Stimulated activated CD4-positive, alpha-beta T cell treated with anti-CD3 and anti-CD28 coated beads, Interleukin-15, amount 100 ng/mL, for 24 hours (primary cell): ENCODE measurements around the gene AQP7.
"Not testable (repeated sequence)": the region's sequence is repeated elsewhere in the genome, so short reads cannot be mapped to it uniquely, and the experiment has no call there.

Experiments used
- DNase-seq: peaks from one replicate; pipeline ENCODE4 v3.0.0-alpha.2; 2020

Gene AQP7

DNA sequence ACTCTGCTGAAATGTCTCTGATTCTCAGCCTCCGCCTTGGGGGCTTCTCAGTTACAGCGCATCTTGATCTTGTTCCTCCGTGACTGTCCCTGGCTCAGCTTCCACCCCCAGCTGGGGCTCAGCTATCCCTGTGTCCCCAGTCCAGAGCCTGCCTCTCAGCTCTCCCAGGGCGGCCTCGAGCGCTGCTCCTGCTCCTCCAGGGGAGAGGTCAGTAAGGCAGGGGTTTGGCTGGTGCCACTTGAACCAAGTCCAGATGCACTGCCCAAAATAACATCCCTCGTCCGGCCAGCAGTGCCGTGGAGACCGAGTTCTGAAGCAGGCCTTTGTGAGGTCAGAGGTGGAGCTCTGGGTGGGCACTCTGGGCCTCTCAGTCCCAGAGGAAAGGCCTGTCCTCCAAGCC is at the start of gene AQP7:
AQP7 (minus strand) TSS at position 198 of the 400 bp plus-strand sequence. CDS start 1,306 bp downstream, outside the sequence.
- not testable (repeated sequence) for DNase-seq

GRCh38 chr9:33450621-33451146 is 48.3 kb upstream of the AQP7 start:
- DNase-seq = no peak

- DNase-seq = no peak
Observed at GRCh38 chr9:33449715-33450114, 47.3 kb upstream of the AQP7 start.

GRCh38 chr9:33447799-33448553 is 45.6 kb upstream of the AQP7 start:
- no peak for DNase-seq

- DNase-seq = peak; percentile 74
Observed at GRCh38 chr9:33446946-33447798, 44.8 kb upstream of the AQP7 start, which contains the start of gene AQP3. TSS of gene AQP3 (minus strand) at chr9:33447593. CDS start at chr9:33447530, 63 bp downstream.

GRCh38 chr9:33446240-33446945 is 44.0 kb upstream of the AQP7 start:
- peak; percentile 69 for DNase-seq

GRCh38 chr9:33445389-33446239 is 43.2 kb upstream of the AQP7 start:
- no peak for DNase-seq

- DNase-seq = no peak
Observed at GRCh38 chr9:33443464-33444154, 41.2 kb upstream of the AQP7 start.

DNA sequence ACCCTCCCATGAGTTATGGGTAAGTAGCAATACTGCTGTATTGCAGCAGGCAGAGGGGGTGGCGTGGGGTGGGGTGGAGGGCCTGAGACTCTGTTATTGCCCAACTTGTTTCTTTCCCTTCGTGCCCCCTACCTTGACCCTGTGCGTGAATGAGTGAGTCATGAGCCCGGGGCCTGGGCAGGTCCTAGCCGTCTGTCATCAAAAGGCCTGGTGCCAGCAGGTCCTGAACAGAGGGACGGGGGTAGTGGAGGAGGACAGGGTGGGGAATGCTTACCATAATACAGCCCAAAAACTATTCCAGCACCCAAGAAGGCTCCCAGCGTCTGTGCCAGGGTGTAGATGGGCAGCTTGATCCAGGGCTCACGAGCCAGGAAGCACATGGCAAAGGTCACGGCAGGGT is 40.7 kb upstream of the AQP7 start:
- no peak for DNase-seq

DNA sequence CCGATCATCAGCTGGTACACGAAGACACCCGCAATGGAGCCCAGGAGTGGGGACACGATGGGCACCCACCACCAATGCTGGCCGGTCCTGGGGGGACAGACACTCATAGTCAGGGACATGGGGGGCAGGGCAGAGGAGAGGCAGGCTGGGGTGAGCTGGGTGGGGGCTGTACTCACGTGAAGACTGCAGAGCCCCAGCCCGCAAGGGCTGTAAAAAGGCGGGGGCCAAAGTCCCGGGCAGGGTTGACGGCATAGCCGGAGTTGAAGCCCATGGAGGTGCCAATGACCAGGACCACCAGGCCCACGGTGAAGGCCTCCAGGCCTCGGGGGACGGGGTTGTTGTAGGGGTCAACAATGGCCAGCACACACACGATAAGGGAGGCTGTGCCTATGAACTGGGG is 39.8 kb upstream of the AQP7 start:
- DNase-seq = no peak

GRCh38 chr9:33440609-33441008 is 38.2 kb upstream of the AQP7 start:
- DNase-seq = no peak

DNA sequence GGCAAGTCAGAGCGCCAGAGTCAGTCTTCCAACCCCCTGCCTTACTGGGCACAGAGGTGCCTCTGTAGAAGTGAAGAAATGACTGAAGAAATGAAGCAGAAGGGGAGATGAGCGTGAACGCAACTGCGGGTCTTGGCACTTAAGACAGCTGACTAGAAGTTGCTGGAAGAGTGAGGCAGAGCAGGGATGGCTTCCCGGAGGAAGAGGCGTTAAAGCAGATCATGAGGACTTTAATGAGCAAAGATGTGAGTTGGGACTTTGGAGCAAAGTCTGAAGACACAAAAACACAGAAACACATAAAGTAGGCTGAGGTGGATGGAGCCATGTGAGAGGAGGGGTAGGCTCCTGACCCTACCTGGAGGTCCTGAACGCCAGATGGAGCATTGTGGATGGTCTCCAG is 37.8 kb upstream of the AQP7 start:
- no peak for DNase-seq

GRCh38 chr9:33439731-33440130 is 37.4 kb upstream of the AQP7 start:
- no peak for DNase-seq

- no peak for DNase-seq
Observed at GRCh38 chr9:33438926-33439680, 36.7 kb upstream of the AQP7 start.

DNA sequence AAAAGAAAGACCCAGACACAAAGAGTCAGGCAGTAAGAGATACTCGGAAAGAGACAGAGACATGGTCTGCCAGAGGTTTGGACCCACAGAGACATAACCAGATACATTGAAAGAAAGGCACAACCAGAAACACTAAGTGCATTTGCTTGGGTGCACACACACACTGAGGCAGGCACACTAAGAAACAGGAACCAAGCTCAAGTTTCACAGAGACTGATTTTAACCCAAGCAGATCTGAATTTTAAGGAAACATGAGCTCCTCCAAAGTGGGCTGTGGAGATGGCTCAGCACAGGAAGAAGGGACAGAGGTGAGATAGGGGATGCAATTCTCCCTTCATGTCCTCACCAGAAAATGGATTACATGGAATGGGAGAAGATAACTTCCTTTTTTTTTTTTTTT is 35.5 kb upstream of the AQP7 start:
- DNase-seq = no peak

DNA sequence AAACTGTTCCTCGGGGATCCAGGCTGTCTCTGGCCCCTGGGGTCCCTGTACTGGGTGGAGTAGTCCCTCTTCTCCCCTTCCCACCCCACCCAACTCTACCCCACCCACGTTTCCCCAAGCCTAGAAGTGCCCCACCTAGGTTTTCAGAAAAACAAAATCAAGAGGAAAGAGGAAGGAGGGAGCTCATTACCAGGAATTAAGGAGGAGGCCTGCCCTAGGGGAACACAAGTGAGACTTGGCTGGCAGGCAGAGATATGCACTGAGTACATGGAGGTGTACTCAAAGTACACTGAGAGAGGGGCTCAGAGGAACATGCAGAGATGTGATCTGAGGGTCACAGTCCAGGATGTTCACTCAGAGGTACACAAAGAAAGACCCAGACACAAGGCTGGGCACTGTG is 34.8 kb upstream of the AQP7 start:
- DNase-seq = no peak

DNA sequence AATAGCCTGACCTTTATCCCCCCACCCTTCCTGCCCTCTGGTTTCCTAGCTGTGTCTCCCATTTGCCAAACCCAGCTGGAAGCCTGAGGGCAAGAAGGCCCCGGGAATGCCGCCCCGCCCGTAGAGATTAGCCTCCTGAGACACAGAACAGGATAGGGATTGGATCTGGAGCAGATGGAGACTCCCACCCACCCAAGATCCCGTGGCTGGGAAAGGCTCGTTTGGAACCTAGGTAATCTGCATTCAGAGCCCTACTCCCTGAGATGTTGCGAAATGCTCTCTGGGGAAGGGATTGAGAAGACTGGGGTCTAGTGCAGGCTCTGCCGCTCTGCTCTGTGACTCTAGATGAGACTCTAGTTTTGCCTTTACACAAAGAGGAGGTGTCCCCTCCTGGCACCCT is 34.1 kb upstream of the AQP7 start:
- no peak for DNase-seq

DNA sequence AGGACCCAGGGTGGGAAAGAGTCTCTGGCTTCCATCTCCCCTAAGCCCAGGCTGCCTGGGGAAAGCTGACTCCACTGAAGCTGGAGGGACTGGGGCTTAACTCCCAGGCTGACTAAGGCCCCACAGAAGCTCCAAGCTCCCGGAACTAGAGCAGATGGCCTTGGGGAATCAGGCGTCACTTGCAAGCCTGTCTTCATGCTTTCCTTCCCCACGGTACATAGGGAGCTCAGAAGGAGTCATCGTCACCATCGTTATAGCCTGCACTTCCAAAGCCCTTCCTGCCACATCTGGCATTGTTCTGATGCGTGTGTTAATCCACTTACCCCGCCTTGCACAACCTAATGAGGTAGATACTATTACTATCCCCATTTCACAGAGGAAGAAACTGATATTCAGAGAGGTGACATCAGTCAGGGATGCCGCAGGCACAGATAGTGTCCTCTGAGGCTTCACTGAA is 33.5 kb upstream of the AQP7 start:
- DNase-seq = no peak

DNA sequence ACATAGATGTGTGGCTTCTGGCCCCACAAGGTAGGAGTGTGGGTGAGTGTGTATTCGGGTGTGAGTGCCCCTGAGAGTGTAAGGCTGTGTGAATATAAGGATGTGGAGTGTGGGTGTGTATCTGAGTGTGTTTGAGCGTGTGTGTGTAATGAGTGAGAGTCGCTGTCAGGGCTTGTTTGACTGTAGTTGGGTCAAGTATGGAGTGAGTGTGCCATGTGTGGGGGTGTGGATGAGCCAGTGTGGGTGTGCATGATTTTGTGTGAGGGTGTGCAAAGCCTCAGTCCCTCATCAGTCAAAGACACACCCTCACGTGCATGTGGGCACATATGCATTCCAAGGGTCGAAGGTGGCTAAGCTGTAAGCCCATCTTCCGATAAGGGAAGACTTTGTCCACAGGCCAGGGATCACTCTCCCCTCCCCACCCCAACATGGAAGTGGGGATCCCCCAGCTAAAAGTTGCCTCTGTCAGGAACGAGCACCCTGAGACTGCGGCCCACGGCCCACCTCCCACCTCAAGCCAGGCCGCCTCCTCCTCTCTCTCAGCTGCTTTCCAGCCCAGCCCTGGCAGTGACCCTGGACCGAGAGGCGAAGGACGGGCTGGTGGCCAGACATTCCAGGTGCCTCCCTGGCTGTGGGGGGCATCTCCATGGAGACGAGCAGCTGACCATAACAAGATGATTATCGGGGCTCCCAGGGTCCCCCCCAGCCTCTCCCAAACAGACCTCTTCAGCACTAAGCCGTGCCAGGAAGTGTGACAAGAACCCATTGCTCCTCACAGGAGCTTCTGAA is 32.1 kb upstream of the AQP7 start:
- no peak for DNase-seq

DNA sequence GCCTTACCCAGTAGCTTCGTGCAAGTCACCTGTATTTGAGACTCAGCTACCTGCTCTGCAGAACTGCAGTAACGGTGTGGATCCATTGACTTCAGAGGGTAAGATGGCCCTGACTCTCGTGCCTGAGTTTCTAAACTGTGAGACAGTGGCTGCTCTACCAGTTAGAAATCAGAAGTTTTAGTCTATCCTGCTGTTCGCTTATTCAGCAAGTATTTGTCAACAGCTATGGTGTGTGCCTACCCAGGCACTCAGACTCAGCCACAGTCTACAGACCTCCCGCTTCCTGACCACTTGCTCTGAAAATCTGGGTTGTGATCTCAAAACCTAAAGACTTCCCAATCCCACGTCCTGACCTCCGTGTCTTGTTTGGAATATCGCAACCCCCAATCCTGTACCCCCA is 31.5 kb upstream of the AQP7 start:
- no peak for DNase-seq
